A549 (cell line): ENCODE data around the gene CEACAM5. TPM values are rescaled to one million over a fixed set of nuclear protein-coding genes. Genes with fewer than 3 reads are reported as not detected.
A peak's percentile ranks its signal among the peaks of the same experiment; 100 is the strongest.

Experiments used
- ATAC-seq, 2 experiments: fragments of 200-7000 bp in 1 of 2; fragments of >200 bp in 1 of 2; cut with Nextera tagmentation in 1 of 2; cut with Tn5 transposase in 1 of 2; 3 replicates each; pipeline versions ENCODE4 v1.8.0 to v1.9.1; 2018 to 2020; ENCODE audit warnings: mild to moderate bottlenecking in 1 of 2, moderate library complexity in 1 of 2
- CTCF ChIA-PET: fragments of 300-600 bp; sonication (Branson Sonifier 250); formaldehyde crosslinking; extraction: SDS; loops from one replicate; lab custom pipeline; 2021; ENCODE audit warnings: antibody characterized with exemption, inconsistent platforms; lab: Yijun Ruan, JAX
- POLR2A ChIA-PET: fragments of 350-600 bp; formaldehyde crosslinking; extraction: SDS; loops from one replicate; lab custom pipeline; 2021; ENCODE audit warnings: antibody characterized with exemption, inconsistent platforms; lab: Yijun Ruan, JAX
- DNase-seq, 2 experiments: peaks; one replicate each; pipeline versions ENCODE4 v3.0.0 to v3.0.0-alpha.2; 2011 to 2016; ENCODE audit warnings: low read depth in 1 of 2, low spot score in 1 of 2
- FAIRE-seq: peaks from 2 replicates; lab custom pipeline; 2011; peaks lifted over from hg19 to GRCh38; lab: Jason Lieb, UNC
- H3K27ac ChIP-seq, 2 experiments: fragments of >200 bp; sonication (Bioruptor Twin); formaldehyde crosslinking; 3 replicates each; pipeline ENCODE4 v1.5.1; 2016 to 2017
- H3K4me1 ChIP-seq: fragments of >200 bp; sonication (Bioruptor Twin); formaldehyde crosslinking; 3 replicates; pipeline ENCODE4 v1.6.1; 2016
- H3K4me2 ChIP-seq: fragments of >200 bp; sonication (Bioruptor Twin); formaldehyde crosslinking; 3 replicates; pipeline ENCODE4 v1.6.1; 2016
- H3K4me3 ChIP-seq: fragments of >200 bp; sonication (Bioruptor Twin); formaldehyde crosslinking; 3 replicates; pipeline ENCODE4 v1.5.1; 2016
- H3K9me3 ChIP-seq: fragments of >200 bp; sonication (Bioruptor Twin); formaldehyde crosslinking; 3 replicates; pipeline ENCODE4 v1.6.1; 2016
- CBX8 ChIP-seq: fragments of 200-600 bp; sonication (generic); IDR thresholded peaks from 2 replicates; pipeline ENCODE4 v1.6.1; 2016
- EHMT2 ChIP-seq: fragments of 200-600 bp; sonication (generic); IDR thresholded peaks from 2 replicates; pipeline ENCODE4 v1.6.1; 2016; ENCODE audit warnings: antibody characterized with exemption, low read depth, mild to moderate bottlenecking, moderate library complexity
- EP300 ChIP-seq, 2 experiments: fragments of >200 bp; sonication (Bioruptor Twin); formaldehyde crosslinking; IDR thresholded peaks; 2 replicates in 1 of 2; 3 replicates in 1 of 2; pipeline ENCODE4 v1.6.1; 2016 to 2017
- FOXS1 ChIP-seq: fragments of 250-450 bp; sonication (Bioruptor Pico); IDR thresholded peaks from 2 replicates; pipeline ENCODE4 v1.5.0; 2020; ENCODE audit warnings: mild to moderate bottlenecking, moderate library complexity
- GATA3 ChIP-seq: IDR thresholded peaks from 2 replicates; pipeline ENCODE4 v1.6.1; 2012; ENCODE audit warnings: borderline replicate concordance
- HDAC2 ChIP-seq: fragments of 200-600 bp; sonication (generic); IDR thresholded peaks from 2 replicates; pipeline ENCODE4 v1.6.1; 2016
- HOXB5 ChIP-seq: fragments of 250-450 bp; sonication (Bioruptor Pico); IDR thresholded peaks from 2 replicates; pipeline ENCODE4 v1.5.0; 2020; ENCODE audit warnings: mild to moderate bottlenecking, moderate library complexity
- JUNB ChIP-seq: fragments of >200 bp; sonication (Bioruptor Twin); formaldehyde crosslinking; IDR thresholded peaks from 2 replicates; pipeline ENCODE4 v1.6.1; 2016
- MAFK ChIP-seq: fragments of 450-650 bp; IDR thresholded peaks from 2 replicates; pipeline ENCODE4 v1.6.1; 2014; ENCODE audit not compliant: partially characterized antibody
- PHF8 ChIP-seq: fragments of 200-600 bp; sonication (generic); IDR thresholded peaks from 2 replicates; pipeline ENCODE4 v1.6.1; 2016; ENCODE audit warnings: low read depth, mild to moderate bottlenecking, antibody characterized with exemption, moderate library complexity, borderline replicate concordance
- POLR2AphosphoS2 ChIP-seq: conservative IDR thresholded peaks from 2 replicates; pipeline ENCODE4 v1.6.1; 2012; ENCODE audit warnings: low read length, improper control_type of control experiment, inconsistent platforms
- TP53 ChIP-seq: fragments of 250-450 bp; sonication (Bioruptor Pico); IDR thresholded peaks from 2 replicates; pipeline ENCODE4 v1.5.0; 2021; ENCODE audit warnings: mild to moderate bottlenecking, moderate library complexity
- ZFP36 ChIP-seq: fragments of 450-650 bp; IDR thresholded peaks from 2 replicates; pipeline ENCODE4 v1.6.1; 2014; ENCODE audit warnings: borderline replicate concordance; ENCODE audit not compliant: partially characterized antibody
- WGBS: methylation state at CpG from one replicate; pipeline ENCODE4 v1.1.6; 2017; ENCODE audit errors: missing lambda C conversion rate; 5-methylcytosine and 5-hydroxymethylcytosine counted together
- polyA plus RNA-seq, 4 experiments: library from polyadenylated mRNA; depleted of rRNA in 3 of 4; stranded (reverse); fragments of >200 nt; fragmentation: RNase III in 1 of 4; extraction: RNeasy Plus Mini Kit Qiagen cat#74134 plus additional on column Dnase treatment in 1 of 4; gene quantifications; 2 replicates in 3 of 4; 3 replicates in 1 of 4; pipeline ENCODE4 v1.2.3, GENCODE V29; 2011 to 2017
- TF ChIP-seq, protein P1 (sequence below): fragments of 200-600 bp; sonication (generic); IDR thresholded peaks from 2 replicates; pipeline ENCODE4 v1.6.1; 2016; ENCODE audit warnings: antibody characterized with exemption, mild to moderate bottlenecking, moderate library complexity
- TF ChIP-seq, protein P2 (sequence below): fragments of 150-350 bp; IDR thresholded peaks from 2 replicates; pipeline ENCODE4 v1.6.1; 2014; ENCODE audit warnings: low read depth, mild to moderate bottlenecking, low read length
- TF ChIP-seq, protein P3 (sequence below): fragments of >200 bp; sonication (Bioruptor Twin); formaldehyde crosslinking; IDR thresholded peaks from 3 replicates; pipeline ENCODE4 v1.5.1; 2016

CEACAM5 gene
- polyA plus RNA-seq, 2 of the 4 experiments (the other 2 are of a cell fraction): 1.3 TPM; not detected in 1

DNA sequence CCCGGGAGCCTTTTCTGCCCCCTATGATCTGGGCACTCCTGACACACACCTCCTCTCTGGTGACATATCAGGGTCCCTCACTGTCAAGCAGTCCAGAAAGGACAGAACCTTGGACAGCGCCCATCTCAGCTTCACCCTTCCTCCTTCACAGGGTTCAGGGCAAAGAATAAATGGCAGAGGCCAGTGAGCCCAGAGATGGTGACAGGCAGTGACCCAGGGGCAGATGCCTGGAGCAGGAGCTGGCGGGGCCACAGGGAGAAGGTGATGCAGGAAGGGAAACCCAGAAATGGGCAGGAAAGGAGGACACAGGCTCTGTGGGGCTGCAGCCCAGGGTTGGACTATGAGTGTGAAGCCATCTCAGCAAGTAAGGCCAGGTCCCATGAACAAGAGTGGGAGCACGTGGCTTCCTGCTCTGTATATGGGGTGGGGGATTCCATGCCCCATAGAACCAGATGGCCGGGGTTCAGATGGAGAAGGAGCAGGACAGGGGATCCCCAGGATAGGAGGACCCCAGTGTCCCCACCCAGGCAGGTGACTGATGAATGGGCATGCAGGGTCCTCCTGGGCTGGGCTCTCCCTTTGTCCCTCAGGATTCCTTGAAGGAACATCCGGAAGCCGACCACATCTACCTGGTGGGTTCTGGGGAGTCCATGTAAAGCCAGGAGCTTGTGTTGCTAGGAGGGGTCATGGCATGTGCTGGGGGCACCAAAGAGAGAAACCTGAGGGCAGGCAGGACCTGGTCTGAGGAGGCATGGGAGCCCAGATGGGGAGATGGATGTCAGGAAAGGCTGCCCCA lies 11.8 kb upstream of the CEACAM5 start:
- CTCF ChIA-PET: interaction anchor here (0.7 to 15.7 kb wide), 15 partner anchors 3 to 133 kb away, joined by 3 to 358 read pairs (median 5); partner anchors contain the start of genes CEACAM5 and CEACAM7
- H3K27ac ChIP-seq: no peak overlapping the region

DNA sequence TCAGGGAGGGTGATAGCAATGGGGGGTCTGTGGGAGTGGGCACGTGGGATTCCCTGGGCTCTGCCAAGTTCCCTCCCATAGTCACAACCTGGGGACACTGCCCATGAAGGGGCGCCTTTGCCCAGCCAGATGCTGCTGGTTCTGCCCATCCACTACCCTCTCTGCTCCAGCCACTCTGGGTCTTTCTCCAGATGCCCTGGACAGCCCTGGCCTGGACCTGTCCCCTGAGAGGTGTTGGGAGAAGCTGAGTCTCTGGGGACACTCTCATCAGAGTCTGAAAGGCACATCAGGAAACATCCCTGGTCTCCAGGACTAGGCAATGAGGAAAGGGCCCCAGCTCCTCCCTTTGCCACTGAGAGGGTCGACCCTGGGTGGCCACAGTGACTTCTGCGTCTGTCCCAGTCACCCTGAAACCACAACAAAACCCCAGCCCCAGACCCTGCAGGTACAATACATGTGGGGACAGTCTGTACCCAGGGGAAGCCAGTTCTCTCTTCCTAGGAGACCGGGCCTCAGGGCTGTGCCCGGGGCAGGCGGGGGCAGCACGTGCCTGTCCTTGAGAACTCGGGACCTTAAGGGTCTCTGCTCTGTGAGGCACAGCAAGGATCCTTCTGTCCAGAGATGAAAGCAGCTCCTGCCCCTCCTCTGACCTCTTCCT lies 11.1 kb upstream of the CEACAM5 start:
- H3K4me2 ChIP-seq: no peak overlapping the region
- ChIA-PET POLR2A (no interaction called here), CTCF (interaction anchor here (0.7 to 15.7 kb wide), 14 partner anchors 4 to 257 kb away, joined by 3 to 358 read pairs (median 4); partner anchors contain the start of genes CEACAM5 and CEACAM7)
- TF ChIP-seq, protein P1, sequence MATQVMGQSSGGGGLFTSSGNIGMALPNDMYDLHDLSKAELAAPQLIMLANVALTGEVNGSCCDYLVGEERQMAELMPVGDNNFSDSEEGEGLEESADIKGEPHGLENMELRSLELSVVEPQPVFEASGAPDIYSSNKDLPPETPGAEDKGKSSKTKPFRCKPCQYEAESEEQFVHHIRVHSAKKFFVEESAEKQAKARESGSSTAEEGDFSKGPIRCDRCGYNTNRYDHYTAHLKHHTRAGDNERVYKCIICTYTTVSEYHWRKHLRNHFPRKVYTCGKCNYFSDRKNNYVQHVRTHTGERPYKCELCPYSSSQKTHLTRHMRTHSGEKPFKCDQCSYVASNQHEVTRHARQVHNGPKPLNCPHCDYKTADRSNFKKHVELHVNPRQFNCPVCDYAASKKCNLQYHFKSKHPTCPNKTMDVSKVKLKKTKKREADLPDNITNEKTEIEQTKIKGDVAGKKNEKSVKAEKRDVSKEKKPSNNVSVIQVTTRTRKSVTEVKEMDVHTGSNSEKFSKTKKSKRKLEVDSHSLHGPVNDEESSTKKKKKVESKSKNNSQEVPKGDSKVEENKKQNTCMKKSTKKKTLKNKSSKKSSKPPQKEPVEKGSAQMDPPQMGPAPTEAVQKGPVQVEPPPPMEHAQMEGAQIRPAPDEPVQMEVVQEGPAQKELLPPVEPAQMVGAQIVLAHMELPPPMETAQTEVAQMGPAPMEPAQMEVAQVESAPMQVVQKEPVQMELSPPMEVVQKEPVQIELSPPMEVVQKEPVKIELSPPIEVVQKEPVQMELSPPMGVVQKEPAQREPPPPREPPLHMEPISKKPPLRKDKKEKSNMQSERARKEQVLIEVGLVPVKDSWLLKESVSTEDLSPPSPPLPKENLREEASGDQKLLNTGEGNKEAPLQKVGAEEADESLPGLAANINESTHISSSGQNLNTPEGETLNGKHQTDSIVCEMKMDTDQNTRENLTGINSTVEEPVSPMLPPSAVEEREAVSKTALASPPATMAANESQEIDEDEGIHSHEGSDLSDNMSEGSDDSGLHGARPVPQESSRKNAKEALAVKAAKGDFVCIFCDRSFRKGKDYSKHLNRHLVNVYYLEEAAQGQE: no peak
- no peak for TF ChIP-seq HOXB5
- TF ChIP-seq GATA3: no peak
- no peak for TF ChIP-seq EP300 (IDR thresholded peaks at IDR 0.05)
- TF ChIP-seq, protein P2, sequence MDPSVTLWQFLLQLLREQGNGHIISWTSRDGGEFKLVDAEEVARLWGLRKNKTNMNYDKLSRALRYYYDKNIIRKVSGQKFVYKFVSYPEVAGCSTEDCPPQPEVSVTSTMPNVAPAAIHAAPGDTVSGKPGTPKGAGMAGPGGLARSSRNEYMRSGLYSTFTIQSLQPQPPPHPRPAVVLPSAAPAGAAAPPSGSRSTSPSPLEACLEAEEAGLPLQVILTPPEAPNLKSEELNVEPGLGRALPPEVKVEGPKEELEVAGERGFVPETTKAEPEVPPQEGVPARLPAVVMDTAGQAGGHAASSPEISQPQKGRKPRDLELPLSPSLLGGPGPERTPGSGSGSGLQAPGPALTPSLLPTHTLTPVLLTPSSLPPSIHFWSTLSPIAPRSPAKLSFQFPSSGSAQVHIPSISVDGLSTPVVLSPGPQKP: no peak
- no peak for TF ChIP-seq TP53 (CRISPR knock-in tag)
- TF ChIP-seq JUNB: no peak
- TF ChIP-seq ZFP36: no peak
- no peak for TF ChIP-seq HDAC2
- TF ChIP-seq FOXS1: no peak
- no peak for TF ChIP-seq PHF8
- TF ChIP-seq CBX8: no peak
- TF ChIP-seq MAFK: no peak
- H3K27ac ChIP-seq: peak overlapping the region in 1 of 2 experiments; percentile 57; a peak in 3 of 6 replicates
- peaks cover 43% of the 10 kb centered on the region for H3K4me1 ChIP-seq
- FAIRE-seq: no peak
- no peak for DNase-seq
- no peak for ATAC-seq
- H3K9me3 ChIP-seq: peaks cover 3% of the 10 kb centered on the region; the same call in 2 of the 3 replicates
- 39% methylated on average over 9 of the region's 9 CpGs for WGBS
- H3K4me3 ChIP-seq: no peak overlapping the region

More for the DNA sequence above, 11.8 kb upstream of the CEACAM5 start:
- Histone ChIP-seq H3K4me2 (no peak overlapping the region), H3K4me3 (no peak overlapping the region), H3K4me1 (peaks cover 36% of the 10 kb centered on the region), H3K9me3 (peaks cover 10% of the 10 kb centered on the region; the same call in 2 of the 3 replicates)
- 0 out of 6 replicates have a peak, but pooled peaks of 1 of the 2 experiments have one; percentile 5 for ATAC-seq
- TF ChIP-seq POLR2AphosphoS2: no peak
- TF ChIP-seq EHMT2: peak; percentile 78
- TF ChIP-seq, protein P3, sequence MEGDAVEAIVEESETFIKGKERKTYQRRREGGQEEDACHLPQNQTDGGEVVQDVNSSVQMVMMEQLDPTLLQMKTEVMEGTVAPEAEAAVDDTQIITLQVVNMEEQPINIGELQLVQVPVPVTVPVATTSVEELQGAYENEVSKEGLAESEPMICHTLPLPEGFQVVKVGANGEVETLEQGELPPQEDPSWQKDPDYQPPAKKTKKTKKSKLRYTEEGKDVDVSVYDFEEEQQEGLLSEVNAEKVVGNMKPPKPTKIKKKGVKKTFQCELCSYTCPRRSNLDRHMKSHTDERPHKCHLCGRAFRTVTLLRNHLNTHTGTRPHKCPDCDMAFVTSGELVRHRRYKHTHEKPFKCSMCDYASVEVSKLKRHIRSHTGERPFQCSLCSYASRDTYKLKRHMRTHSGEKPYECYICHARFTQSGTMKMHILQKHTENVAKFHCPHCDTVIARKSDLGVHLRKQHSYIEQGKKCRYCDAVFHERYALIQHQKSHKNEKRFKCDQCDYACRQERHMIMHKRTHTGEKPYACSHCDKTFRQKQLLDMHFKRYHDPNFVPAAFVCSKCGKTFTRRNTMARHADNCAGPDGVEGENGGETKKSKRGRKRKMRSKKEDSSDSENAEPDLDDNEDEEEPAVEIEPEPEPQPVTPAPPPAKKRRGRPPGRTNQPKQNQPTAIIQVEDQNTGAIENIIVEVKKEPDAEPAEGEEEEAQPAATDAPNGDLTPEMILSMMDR: no peak
- TF ChIP-seq, protein P1: peak; percentile 92
- TF ChIP-seq EP300 (IDR thresholded peaks at IDR 0.05): no peak
- no peak for DNase-seq
- 21% methylated on average over 7 of the region's 7 CpGs for WGBS
- no peak for FAIRE-seq
- POLR2A ChIA-PET: no interaction called here
